Liver (tissue), 3 donors: ENCODE measurements around the gene DCDC2C.

Experiments used
- ATF3 ChIP-seq: IDR thresholded peaks from 2 replicates; pipeline ENCODE4 v1.6.1; 2016; ENCODE audit warnings: antibody characterized with exemption
- CTCF ChIP-seq: fragments of 150-350 bp; IDR thresholded peaks from 2 replicates; pipeline ENCODE4 v1.5.1; 2017; ENCODE audit warnings: improper control_type of control experiment, low read depth, low read length; ENCODE audit not compliant: missing input control
- HNF4G ChIP-seq: IDR thresholded peaks from 2 replicates; pipeline ENCODE4 v1.6.1; 2016; ENCODE audit warnings: antibody characterized with exemption
- donor health status: healthy.
- donor health status: healthy.

GRCh38 chr2:3669656-3670055 lies 33.7 kb upstream of the DCDC2C start:
- TF ChIP-seq CTCF (no peak), HNF4G (no peak), ATF3 (no peak)
